HG02852 (cell line): ENCODE results near the gene PSMC5.
"Not testable (repeated sequence)": the region's sequence is repeated elsewhere in the genome, so short reads cannot be mapped to it uniquely, and the experiment has no call there.

Experiments used
- ATAC-seq: cut with Tn5 transposase; IDR thresholded peaks from one replicate; pipeline ENCODE4 v1.9.1; 2021; ENCODE audit warnings: mild to moderate bottlenecking, moderate library complexity; ENCODE audit not compliant: unreplicated experiment

The PSMC5 gene

GRCh38 chr17:63827002-63827800 lies at the start of gene PSMC5, which contains the start of gene FTSJ3:
Gene PSMC5 (plus strand): TSS chr17:63827431. CDS start chr17:63827491, 60 bp downstream.
Gene FTSJ3 (minus strand): TSS chr17:63827663. CDS start chr17:63826902, 761 bp downstream.
- ATAC-seq: peak; percentile 86

- no peak for ATAC-seq
These were observed 46.7 kb upstream of the PSMC5 start for GRCh38 chr17:63780507-63780906.

- ATAC-seq: no peak
These were observed 46.3 kb upstream of the PSMC5 start for GRCh38 chr17:63780928-63781327.

GRCh38 chr17:63783522-63783921 lies 43.7 kb upstream of the PSMC5 start:
- ATAC-seq: no peak

- ATAC-seq: no peak
These were observed 41.7 kb upstream of the PSMC5 start for GRCh38 chr17:63785556-63785955.

GRCh38 chr17:63786117-63786516 lies 41.1 kb upstream of the PSMC5 start:
- no peak for ATAC-seq

GRCh38 chr17:63786971-63787711 lies 40.1 kb upstream of the PSMC5 start:
- ATAC-seq: no peak

- ATAC-seq: no peak
These were observed 37.2 kb upstream of the PSMC5 start for GRCh38 chr17:63790057-63790456.

- no peak for ATAC-seq
These were observed 35.0 kb upstream of the PSMC5 start for GRCh38 chr17:63792055-63792729.

GRCh38 chr17:63796375-63796774 lies 30.9 kb upstream of the PSMC5 start:
- ATAC-seq: not testable (repeated sequence)

- no peak for ATAC-seq
These were observed 28.6 kb upstream of the PSMC5 start for GRCh38 chr17:63798572-63799106.

- no peak for ATAC-seq
These were observed 26.4 kb upstream of the PSMC5 start for GRCh38 chr17:63800783-63801182.

- ATAC-seq: no peak
These were observed 22.9 kb upstream of the PSMC5 start for GRCh38 chr17:63804328-63804727.

GRCh38 chr17:63805591-63805990 lies 21.6 kb upstream of the PSMC5 start:
- ATAC-seq: no peak

- no peak for ATAC-seq
These were observed 17.3 kb upstream of the PSMC5 start for GRCh38 chr17:63809970-63810369.

GRCh38 chr17:63816123-63816522 lies 11.1 kb upstream of the PSMC5 start:
- no peak for ATAC-seq

- ATAC-seq: no peak
These were observed 10.6 kb upstream of the PSMC5 start for GRCh38 chr17:63816669-63817068.

GRCh38 chr17:63817736-63818385 lies 9.4 kb upstream of the PSMC5 start:
- no peak for ATAC-seq

- ATAC-seq: no peak
These were observed 8.1 kb upstream of the PSMC5 start for GRCh38 chr17:63819131-63819530.

GRCh38 chr17:63819585-63820537 lies 7.4 kb upstream of the PSMC5 start:
- no peak for ATAC-seq
